Activated CD4-positive, alpha-beta T cell treated with anti-CD3 and anti-CD28 coated beads for 4 hours (primary cell): Measurements from ENCODE around the gene ZSCAN21.
A peak's percentile ranks its signal among the peaks of the same experiment; 100 is the strongest.

Experiments used
- DNase-seq, 2 donors: peaks; one replicate each; pipeline ENCODE4 v3.0.0-alpha.2; 2020

Gene ZSCAN21

GRCh38 chr7:100029596-100029995 is 20.0 kb upstream of the ZSCAN21 start:
- no peak for DNase-seq

GRCh38 chr7:100033526-100033925 is 16.0 kb upstream of the ZSCAN21 start:
- DNase-seq: no peak

- no peak for DNase-seq
Observed at GRCh38 chr7:100034871-100035510, 14.6 kb upstream of the ZSCAN21 start.

GRCh38 chr7:100035876-100036275 is 13.7 kb upstream of the ZSCAN21 start:
- DNase-seq: no peak

GRCh38 chr7:100038326-100038725 is 11.2 kb upstream of the ZSCAN21 start:
- no peak for DNase-seq

GRCh38 chr7:100040575-100040974 is 9.0 kb upstream of the ZSCAN21 start:
- DNase-seq: no peak

- no peak for DNase-seq
Observed at GRCh38 chr7:100044718-100045117, 4.9 kb upstream of the ZSCAN21 start.

GRCh38 chr7:100048680-100049079 is 894 bp upstream of the ZSCAN21 start:
- DNase-seq: no peak

GRCh38 chr7:100051611-100052010 is 2.0 kb downstream of the ZSCAN21 start:
- no peak for DNase-seq

- peak; percentile 7 to 32 for DNase-seq
Observed at GRCh38 chr7:100053215-100053614, 3.6 kb downstream of the ZSCAN21 start.

GRCh38 chr7:100057006-100057405 is 7.4 kb downstream of the ZSCAN21 start:
- DNase-seq: no peak

GRCh38 chr7:100059251-100059739 is 9.7 kb downstream of the ZSCAN21 start:
- no peak for DNase-seq

GRCh38 chr7:100061518-100062193 is 12.1 kb downstream of the ZSCAN21 start:
- no peak for DNase-seq

- DNase-seq: no peak
Observed at GRCh38 chr7:100063376-100063775, 13.8 kb downstream of the ZSCAN21 start.

- no peak for DNase-seq
Observed at GRCh38 chr7:100064162-100064561, 14.6 kb downstream of the ZSCAN21 start.

GRCh38 chr7:100065452-100066186 is 16.0 kb downstream of the ZSCAN21 start:
- no peak for DNase-seq

GRCh38 chr7:100066953-100067352 is 17.4 kb downstream of the ZSCAN21 start:
- DNase-seq: no peak

- no peak for DNase-seq
Observed at GRCh38 chr7:100069991-100070390, 20.4 kb downstream of the ZSCAN21 start.

- no peak for DNase-seq
Observed at GRCh38 chr7:100071018-100071723, 21.6 kb downstream of the ZSCAN21 start.

- no peak for DNase-seq
Observed at GRCh38 chr7:100072462-100072861, 22.9 kb downstream of the ZSCAN21 start.

- no peak for DNase-seq
Observed at GRCh38 chr7:100074841-100075240, 25.3 kb downstream of the ZSCAN21 start.

GRCh38 chr7:100075418-100075817 is 25.8 kb downstream of the ZSCAN21 start:
- no peak for DNase-seq

- no peak for DNase-seq
Observed at GRCh38 chr7:100077205-100077604, 27.6 kb downstream of the ZSCAN21 start.
